Inferior parietal cortex (tissue), 1 donor: ENCODE data around the gene PRR16.
A peak's percentile ranks its signal among the peaks of the same experiment; 100 is the strongest.
"Not testable (repeated sequence)": the region's sequence is repeated elsewhere in the genome, so short reads cannot be mapped to it uniquely, and the experiment has no call there.

Experiments
- DNase-seq: peaks from one replicate; pipeline ENCODE4 v3.0.0-alpha.2; 2016; ENCODE audit errors: extremely low spot score

PRR16 gene

GRCh38 chr5:120638449-120638848 is 174.3 kb downstream of the PRR16 start:
- DNase-seq, result no peak

GRCh38 chr5:120640778-120641177 is 176.7 kb downstream of the PRR16 start:
- no peak for DNase-seq

- no peak for DNase-seq
Measured at GRCh38 chr5:120644516-120644915, 180.4 kb downstream of the PRR16 start.

GRCh38 chr5:120655828-120656435 is 191.8 kb downstream of the PRR16 start:
- peak; percentile 32 for DNase-seq

GRCh38 chr5:120657104-120657503 is 193.0 kb downstream of the PRR16 start:
- DNase-seq, result no peak

GRCh38 chr5:120677481-120677880 is 213.4 kb downstream of the PRR16 start:
- no peak for DNase-seq

- no peak for DNase-seq
Measured at GRCh38 chr5:120678279-120678678, 214.2 kb downstream of the PRR16 start.

GRCh38 chr5:120682851-120683250 is 218.8 kb downstream of the PRR16 start:
- DNase-seq, result no peak

GRCh38 chr5:120683580-120683979 is 219.5 kb downstream of the PRR16 start:
- DNase-seq, result no peak

GRCh38 chr5:120684213-120684612 is 220.1 kb downstream of the PRR16 start:
- DNase-seq, result no peak

- no peak for DNase-seq
Measured at GRCh38 chr5:120684749-120685415, 220.8 kb downstream of the PRR16 start.

- DNase-seq, result no peak
Measured at GRCh38 chr5:120690621-120691407, 226.7 kb downstream of the PRR16 start.

- DNase-seq, result no peak
Measured at GRCh38 chr5:120692325-120692724, 228.2 kb downstream of the PRR16 start.

- no peak for DNase-seq
Measured at GRCh38 chr5:120695368-120695880, 231.3 kb downstream of the PRR16 start.

- DNase-seq, result no peak
Measured at GRCh38 chr5:120697147-120697546, 233.0 kb downstream of the PRR16 start.

GRCh38 chr5:120697670-120698327 is 233.7 kb downstream of the PRR16 start:
- DNase-seq, result not testable (repeated sequence)

- not testable (repeated sequence) for DNase-seq
Measured at GRCh38 chr5:120700653-120701052, 236.6 kb downstream of the PRR16 start.

- DNase-seq, result not testable (repeated sequence)
Measured at GRCh38 chr5:120702817-120703538, 238.9 kb downstream of the PRR16 start.

GRCh38 chr5:120703918-120704587 is 240.0 kb downstream of the PRR16 start:
- peak; percentile 40 for DNase-seq

GRCh38 chr5:120706877-120707276 is 242.8 kb downstream of the PRR16 start:
- no peak for DNase-seq

- no peak for DNase-seq
Measured at GRCh38 chr5:120717381-120717780, 253.3 kb downstream of the PRR16 start.
